NOMO-1 treated with dmso at 0.1 percent for 144 hours (cell line): ENCODE data around the gene GOLGA8B.
"Not testable (repeated sequence)": the region's sequence is repeated elsewhere in the genome, so short reads cannot be mapped to it uniquely, and the experiment has no call there.

Experiments
- DNase-seq: peaks from one replicate; lab custom pipeline; 2025; ENCODE audit not compliant: unreplicated experiment; lab: John Stamatoyannopoulos, UW

The GOLGA8B gene

DNA sequence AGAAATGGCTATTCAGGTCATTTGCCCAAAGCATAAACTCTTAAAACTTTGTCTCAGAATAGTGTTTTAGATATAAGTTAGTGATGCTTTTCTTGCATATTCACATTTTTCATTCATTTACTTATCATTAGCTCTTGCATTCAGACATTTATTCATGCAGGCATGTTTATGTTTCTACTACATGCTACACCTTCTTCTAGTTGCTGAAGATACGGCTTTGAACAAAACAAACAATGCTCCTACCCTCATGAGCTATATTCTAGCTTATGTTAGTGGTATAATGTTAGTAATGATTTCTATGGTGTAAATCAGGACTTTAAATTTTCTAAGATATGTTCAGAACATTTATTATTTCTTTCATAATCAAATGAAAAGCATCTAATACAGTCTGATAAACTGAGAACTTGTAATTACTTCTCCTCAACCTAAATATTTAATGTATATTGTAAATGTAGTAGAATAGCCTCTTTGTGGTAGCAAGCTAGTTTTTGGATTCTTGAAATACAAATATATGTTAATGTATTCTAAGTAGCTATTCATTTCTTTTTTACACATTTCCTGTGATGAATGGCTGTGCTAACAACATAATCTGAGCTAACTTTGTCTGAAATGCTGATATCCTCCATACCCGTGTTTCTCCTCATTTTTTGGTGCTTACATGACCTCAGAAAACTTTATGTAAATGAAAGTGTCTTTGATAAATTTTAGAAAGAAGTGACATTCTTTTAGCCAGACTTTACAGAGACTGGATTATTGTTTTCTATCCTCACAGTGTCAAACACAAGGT lies 15.5 kb upstream of the GOLGA8B start:
- no peak for DNase-seq

DNA sequence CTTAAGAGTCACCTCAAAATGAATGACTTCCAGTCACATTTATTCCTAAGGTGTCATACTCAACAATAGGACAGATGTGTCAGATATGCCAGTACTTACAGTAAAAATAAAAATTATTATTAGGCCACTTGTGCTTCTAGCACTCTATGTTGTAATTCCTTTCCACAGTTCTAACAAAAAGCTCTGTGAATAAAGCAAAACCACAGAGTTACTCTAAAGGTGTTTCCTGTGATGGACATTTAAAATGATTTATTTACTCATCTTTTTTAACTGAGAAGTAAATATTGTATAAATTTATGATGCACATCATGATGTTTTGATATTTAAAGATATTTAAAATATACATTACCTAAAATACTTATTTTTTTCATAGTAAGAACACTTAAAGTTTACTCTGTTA lies 13.9 kb upstream of the GOLGA8B start:
- DNase-seq, result no peak

- DNase-seq, result no peak
Measured at GRCh38 chr15:34594361-34594760, 10.9 kb upstream of the GOLGA8B start.

GRCh38 chr15:34591306-34591705 lies 7.9 kb upstream of the GOLGA8B start:
- DNase-seq, result no peak

DNA sequence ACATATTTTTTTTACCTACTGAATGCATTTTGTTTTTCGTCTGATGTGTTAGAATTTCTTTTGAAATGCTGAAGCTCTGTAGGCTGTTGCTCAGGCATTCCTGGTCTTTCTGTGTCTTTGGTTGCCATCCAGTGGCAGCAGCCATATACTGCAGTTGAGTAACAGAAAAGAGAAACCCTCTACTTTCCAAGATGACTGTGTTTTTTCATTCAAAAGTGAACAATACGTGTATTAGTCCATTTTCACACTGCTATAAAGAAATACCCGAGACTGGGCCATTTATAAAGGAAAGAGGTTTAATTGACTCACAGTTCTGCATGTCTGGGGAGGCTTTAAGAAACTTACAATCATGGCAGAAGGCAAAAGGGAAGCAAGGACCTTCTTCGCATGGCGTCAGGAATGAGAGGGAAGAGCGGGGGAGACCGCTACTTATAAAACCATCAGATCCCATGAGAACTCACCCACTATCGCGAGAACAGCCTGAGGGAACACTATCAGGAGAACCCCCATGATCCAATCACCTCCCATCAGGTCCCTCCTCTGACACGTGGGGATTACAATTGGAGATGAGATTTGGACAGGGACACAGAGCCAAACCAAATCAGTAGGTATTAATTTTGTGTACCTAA lies 4.7 kb upstream of the GOLGA8B start:
- no peak for DNase-seq

DNA sequence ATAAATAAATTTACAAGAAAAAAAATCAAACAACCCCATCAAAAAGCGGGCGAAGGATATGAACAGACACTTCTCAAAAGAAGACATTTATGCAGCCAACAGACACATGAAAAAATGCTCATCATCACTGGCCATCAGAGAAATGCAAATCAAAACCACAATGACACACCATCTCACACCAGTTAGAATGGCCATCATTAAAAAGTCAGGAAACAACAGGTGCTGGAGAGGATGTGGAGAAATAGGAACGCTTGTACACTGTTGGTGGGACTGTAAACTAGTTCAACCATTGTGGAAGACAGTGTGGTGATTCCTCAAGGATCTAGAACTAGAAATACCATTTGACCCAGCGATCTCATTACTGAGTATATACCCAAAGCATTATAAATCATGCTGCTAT lies 2.5 kb upstream of the GOLGA8B start:
- DNase-seq, result not testable (repeated sequence)

DNA sequence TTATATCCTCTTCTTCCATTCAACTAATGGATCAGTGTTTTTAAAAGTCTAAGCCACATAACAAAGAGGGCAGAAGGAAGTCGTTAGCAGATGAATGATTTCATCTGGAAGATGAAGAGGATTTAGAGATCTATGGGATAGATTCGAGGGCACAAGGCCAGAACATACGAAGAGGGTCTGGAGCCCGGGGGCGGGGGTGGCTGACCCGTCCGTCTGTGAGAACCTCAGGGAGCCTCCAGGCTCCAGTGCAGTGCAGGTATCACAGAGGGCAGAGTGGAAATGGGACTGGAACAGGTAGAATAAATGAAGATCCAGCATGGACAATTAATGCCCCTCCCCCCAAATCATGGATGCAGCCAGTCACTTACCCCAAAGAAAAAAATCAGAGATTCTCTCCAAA lies 1.5 kb upstream of the GOLGA8B start:
- DNase-seq, result no peak

DNA sequence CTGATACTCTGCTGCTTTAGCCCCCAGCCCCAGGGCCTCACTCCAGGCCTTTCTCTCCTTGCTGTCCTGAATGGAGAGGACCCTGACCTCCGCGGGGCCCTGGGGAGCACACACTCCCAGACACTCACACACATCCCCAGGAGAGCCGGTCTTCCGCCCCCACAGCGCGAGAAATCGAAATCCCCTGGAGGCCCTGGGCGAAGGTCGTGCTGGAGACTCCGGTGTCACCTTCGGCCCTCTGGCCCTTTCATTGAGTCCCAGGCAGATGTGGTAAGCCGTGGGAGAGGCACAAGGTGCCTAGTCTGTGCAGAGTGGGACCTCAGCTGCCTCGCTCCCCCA lies 848 bp upstream of the GOLGA8B start:
- no peak for DNase-seq

DNA sequence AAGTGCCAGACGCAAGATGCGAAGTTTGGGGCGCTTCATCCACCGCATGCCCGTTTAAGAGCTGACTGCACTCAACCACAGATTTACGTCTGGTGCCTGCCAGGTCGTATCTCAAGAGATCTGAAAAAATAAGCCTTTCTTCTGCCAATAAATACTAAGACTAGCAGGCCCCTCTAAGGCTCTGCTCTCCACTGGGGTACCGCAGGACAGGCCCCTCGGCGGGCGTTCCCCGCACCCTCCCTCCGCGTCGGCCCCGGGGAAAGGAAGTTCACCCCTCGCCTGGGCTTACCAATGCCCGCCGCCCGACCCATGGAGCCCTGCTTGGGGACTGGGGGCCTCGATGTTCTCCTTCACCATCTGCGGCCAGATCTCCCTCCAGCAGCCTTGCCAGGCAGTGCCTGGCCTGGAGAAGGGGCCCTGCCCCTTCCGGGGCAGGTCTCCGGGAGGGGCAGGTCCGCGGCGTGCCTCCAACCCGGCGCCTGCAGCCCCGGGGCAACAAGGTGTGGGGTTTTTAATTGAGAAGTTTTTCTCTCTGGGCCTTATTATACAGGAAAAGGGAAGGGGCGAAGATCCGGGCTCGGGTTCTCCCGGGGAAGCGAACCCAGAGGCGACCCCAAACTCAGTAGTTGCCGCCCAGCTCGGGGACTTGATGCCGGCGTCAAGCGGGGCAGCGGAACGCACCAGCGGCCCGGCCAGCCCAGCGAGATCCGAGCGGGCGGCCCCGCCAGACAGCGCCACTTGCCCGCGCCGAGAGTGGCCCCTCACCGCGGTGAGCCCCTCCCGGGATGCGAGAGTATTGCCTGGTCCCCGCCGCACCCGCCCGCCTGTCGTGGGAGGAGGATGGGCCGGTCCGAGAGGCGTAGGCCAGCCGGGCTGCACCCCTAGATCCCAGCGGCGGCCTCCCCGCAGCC lies 735 bp downstream of the GOLGA8B start:
- no peak for DNase-seq

GRCh38 chr15:34581687-34582460 lies 1.6 kb downstream of the GOLGA8B start:
- DNase-seq, result not testable (repeated sequence)

DNA sequence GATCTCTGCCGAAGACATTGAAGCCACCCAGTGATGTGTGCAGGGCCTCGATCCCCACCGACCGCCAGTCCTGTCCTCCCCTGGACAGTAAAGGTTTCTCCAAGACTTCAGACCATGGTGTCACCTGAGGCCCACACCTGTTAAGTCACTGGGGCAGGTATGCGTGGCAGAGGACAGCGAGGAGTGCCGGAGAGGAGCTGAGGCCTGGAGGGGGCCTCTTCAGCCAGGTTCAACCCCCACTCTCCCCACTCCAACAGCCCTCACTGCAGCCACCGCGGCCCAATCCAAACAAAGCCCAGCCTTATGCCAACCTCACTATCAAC lies 2.4 kb downstream of the GOLGA8B start:
- no peak for DNase-seq

DNA sequence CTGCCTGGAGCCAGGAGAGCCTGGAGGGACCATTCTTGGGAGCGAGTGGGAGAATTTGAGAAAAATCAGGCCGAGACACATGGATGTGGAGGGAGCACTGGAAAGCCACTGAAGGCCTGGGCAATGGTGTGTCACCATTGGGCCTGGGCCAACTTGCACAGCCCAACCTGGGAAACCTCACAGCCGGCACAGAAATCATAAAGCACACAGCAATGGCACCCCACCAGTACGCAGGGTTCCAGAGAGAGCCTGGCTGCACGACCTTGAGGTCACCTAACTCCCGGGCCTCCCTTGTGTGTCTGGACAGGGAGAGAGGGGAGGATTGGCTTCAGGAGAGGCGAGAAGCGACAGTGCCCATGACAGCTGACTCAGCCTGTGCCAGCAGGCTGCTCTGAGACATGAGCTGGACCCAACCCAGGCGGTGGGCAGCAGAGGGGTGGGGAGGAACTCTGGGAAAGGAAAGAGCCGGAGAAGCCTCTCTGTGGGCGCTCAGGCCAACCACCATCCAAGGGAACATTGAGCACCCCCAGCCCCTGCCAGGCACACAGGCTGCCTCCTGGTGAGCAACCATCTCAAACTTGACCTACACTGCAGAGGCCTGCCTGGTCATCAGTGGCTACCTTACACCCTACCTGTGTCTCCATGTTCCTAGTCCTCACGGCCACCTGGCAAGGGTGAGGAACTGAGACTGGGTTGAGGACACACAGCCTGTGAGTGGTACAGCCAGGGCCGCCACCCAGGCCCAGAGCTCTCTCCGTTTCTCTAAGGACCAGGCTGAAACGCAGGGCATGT lies 3.0 kb downstream of the GOLGA8B start:
- DNase-seq, result not testable (repeated sequence)

DNA sequence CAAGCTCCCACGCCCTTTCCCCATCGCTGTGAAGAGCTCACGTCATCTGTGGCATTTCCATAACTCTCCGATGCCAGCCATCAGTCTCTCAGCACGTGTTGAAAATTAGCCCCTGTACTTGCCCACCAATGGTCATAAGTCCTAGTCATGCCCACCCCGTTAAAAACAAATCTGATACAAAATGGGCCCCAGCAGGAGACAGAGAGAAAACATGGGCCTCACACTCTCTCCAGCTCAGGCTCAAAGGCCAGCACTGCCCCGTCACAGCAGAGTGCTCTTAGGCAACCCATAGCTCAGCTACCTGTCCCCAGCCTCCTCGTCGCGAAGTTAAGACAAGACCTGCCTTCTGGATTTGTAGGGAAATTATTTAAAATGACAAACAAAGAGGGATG lies 5.2 kb downstream of the GOLGA8B start:
- no peak for DNase-seq

GRCh38 chr15:34577658-34578282 lies 5.7 kb downstream of the GOLGA8B start:
- not testable (repeated sequence) for DNase-seq

GRCh38 chr15:34575035-34575434 lies 8.4 kb downstream of the GOLGA8B start:
- DNase-seq, result not testable (repeated sequence)

DNA sequence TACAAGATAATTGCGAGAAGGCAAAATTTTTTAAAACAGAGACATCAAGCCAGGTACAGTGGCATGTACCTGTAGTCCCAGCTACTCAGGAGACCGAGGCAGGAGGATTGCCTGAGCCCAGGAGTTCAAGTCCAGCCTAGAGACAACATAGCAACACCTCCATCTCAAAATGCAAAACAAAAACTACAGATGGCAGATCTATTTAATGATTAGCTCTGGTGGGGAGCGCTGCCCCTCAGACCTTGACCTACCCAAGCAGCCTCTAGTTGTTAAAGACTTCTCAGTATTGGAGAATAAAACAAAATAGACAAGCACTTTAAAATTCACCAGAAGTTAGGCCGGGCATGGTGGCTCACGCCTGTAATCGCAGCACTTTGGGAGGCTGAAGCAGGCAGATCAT lies 10.5 kb downstream of the GOLGA8B start:
- not testable (repeated sequence) for DNase-seq

- DNase-seq, result not testable (repeated sequence)
Measured at GRCh38 chr15:34572019-34572641, 11.3 kb downstream of the GOLGA8B start.

DNA sequence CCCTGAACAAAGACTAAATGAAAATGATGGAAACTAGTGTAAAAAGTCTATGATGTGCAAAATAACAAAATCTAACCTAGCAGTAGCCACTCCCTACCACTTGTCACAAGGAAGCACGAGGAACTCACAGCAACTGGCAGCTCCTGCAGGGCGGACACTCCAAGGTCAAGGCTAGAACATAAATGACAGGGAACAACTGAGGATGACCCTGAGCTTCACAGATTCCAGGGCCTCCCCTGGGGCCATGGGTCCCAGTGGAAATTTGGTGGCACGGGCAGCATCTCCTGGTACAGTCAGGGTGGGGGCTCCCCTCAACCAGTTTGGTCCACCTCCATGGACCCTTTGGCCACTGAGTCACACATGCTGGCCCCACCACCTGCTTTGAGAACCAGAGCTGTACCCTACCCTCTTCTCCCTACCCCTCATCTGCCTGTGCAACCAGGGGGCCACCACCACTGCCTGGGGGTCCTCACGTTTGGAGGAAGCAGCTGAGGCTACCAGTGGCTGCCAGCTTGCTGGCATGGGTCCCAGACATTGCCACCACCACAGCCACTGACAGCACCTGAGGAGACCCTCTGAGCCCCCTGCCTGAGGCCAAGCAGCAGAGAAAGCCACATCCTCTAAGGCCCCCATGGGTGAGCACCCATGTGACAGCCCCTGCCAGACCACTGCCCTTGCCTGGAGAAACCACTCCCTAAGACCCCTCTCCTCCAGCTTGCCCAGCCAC lies 13.6 kb downstream of the GOLGA8B start:
- not testable (repeated sequence) for DNase-seq

DNA sequence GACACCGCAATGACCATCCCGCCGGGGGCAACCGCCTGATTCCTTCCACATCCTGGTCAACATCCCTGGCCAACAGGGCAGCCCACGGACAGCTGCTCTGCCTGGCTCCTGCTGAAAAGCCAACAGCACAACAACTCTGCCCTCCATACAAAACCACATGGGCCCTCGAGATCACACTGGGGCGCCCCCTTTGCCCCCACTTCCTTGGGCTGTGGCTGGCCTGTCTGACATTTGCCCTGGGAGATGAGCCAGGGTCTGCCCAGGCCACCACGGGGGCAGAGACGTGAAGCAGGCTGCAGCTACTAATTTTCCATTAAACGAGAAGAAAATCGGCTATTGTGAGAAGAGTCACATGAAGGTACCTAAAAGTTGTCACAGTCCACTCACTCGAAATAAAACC lies 16.3 kb downstream of the GOLGA8B start:
- DNase-seq, result not testable (repeated sequence)
